A549 (cell line): ENCODE measurements around the gene PPP1R3D. TPM values are rescaled to one million over a fixed set of nuclear protein-coding genes. Genes with fewer than 3 reads are reported as not detected.
A peak's percentile ranks its signal among the peaks of the same experiment; 100 is the strongest.

ENCODE experiments used
- ATAC-seq, 2 experiments: fragments of 200-7000 bp in 1 of 2; fragments of >200 bp in 1 of 2; cut with Nextera tagmentation in 1 of 2; cut with Tn5 transposase in 1 of 2; 3 replicates each; pipeline versions ENCODE4 v1.8.0 to v1.9.1; 2018 to 2020; ENCODE audit warnings: mild to moderate bottlenecking in 1 of 2, moderate library complexity in 1 of 2
- CTCF ChIA-PET: fragments of 300-600 bp; sonication (Branson Sonifier 250); formaldehyde crosslinking; extraction: SDS; loops from one replicate; lab custom pipeline; 2021; ENCODE audit warnings: antibody characterized with exemption, inconsistent platforms; lab: Yijun Ruan, JAX
- POLR2A ChIA-PET: fragments of 350-600 bp; formaldehyde crosslinking; extraction: SDS; loops from one replicate; lab custom pipeline; 2021; ENCODE audit warnings: antibody characterized with exemption, inconsistent platforms; lab: Yijun Ruan, JAX
- DNase-seq, 2 experiments: peaks; one replicate each; pipeline versions ENCODE4 v3.0.0 to v3.0.0-alpha.2; 2011 to 2016; ENCODE audit warnings: low read depth in 1 of 2, low spot score in 1 of 2
- FAIRE-seq: peaks from 2 replicates; lab custom pipeline; 2011; peaks lifted over from hg19 to GRCh38; lab: Jason Lieb, UNC
- H3K27ac ChIP-seq, 2 experiments: fragments of >200 bp; sonication (Bioruptor Twin); formaldehyde crosslinking; 3 replicates each; pipeline ENCODE4 v1.5.1; 2016 to 2017
- H3K4me1 ChIP-seq: fragments of >200 bp; sonication (Bioruptor Twin); formaldehyde crosslinking; 3 replicates; pipeline ENCODE4 v1.6.1; 2016
- H3K4me2 ChIP-seq: fragments of >200 bp; sonication (Bioruptor Twin); formaldehyde crosslinking; 3 replicates; pipeline ENCODE4 v1.6.1; 2016
- H3K4me3 ChIP-seq: fragments of >200 bp; sonication (Bioruptor Twin); formaldehyde crosslinking; 3 replicates; pipeline ENCODE4 v1.5.1; 2016
- H3K9me3 ChIP-seq: fragments of >200 bp; sonication (Bioruptor Twin); formaldehyde crosslinking; 3 replicates; pipeline ENCODE4 v1.6.1; 2016
- BCL3 ChIP-seq: fragments of >200 bp; sonication (Bioruptor Twin); formaldehyde crosslinking; IDR thresholded peaks from 3 replicates; pipeline ENCODE4 v1.6.1; 2016
- CHD2 ChIP-seq: fragments of 150-350 bp; IDR thresholded peaks from 2 replicates; pipeline ENCODE4 v1.6.1; 2014; ENCODE audit warnings: low read length; ENCODE audit not compliant: partially characterized antibody
- ELK1 ChIP-seq: fragments of 150-350 bp; IDR thresholded peaks from 2 replicates; pipeline ENCODE4 v1.6.1; 2014; ENCODE audit warnings: low read depth, mild to moderate bottlenecking, low read length
- FOXS1 ChIP-seq: fragments of 250-450 bp; sonication (Bioruptor Pico); IDR thresholded peaks from 2 replicates; pipeline ENCODE4 v1.5.0; 2020; ENCODE audit warnings: mild to moderate bottlenecking, moderate library complexity
- GATA3 ChIP-seq: IDR thresholded peaks from 2 replicates; pipeline ENCODE4 v1.6.1; 2012; ENCODE audit warnings: borderline replicate concordance
- HEYL ChIP-seq: fragments of 250-450 bp; sonication (Bioruptor Pico); IDR thresholded peaks from 2 replicates; pipeline ENCODE4 v1.8.0; 2021; ENCODE audit warnings: mild to moderate bottlenecking, moderate library complexity
- HOXB13 ChIP-seq: fragments of 250-450 bp; sonication (Bioruptor Pico); IDR thresholded peaks from 2 replicates; pipeline ENCODE4 v1.5.0; 2020; ENCODE audit warnings: low read depth, mild to moderate bottlenecking, moderate library complexity
- HOXB5 ChIP-seq: fragments of 250-450 bp; sonication (Bioruptor Pico); IDR thresholded peaks from 2 replicates; pipeline ENCODE4 v1.5.0; 2020; ENCODE audit warnings: mild to moderate bottlenecking, moderate library complexity
- JUN ChIP-seq, 2 experiments: fragments of >200 bp; sonication (Bioruptor Twin); formaldehyde crosslinking; IDR thresholded peaks; 2 replicates in 1 of 2; 3 replicates in 1 of 2; pipeline ENCODE4 v1.6.1; 2016 to 2017
- MAX ChIP-seq: IDR thresholded peaks from 2 replicates; pipeline ENCODE4 v1.6.1; 2012
- PHF8 ChIP-seq: fragments of 200-600 bp; sonication (generic); IDR thresholded peaks from 2 replicates; pipeline ENCODE4 v1.6.1; 2016; ENCODE audit warnings: low read depth, mild to moderate bottlenecking, antibody characterized with exemption, moderate library complexity, borderline replicate concordance
- POLR2A ChIP-seq: IDR thresholded peaks from 2 replicates; pipeline ENCODE4 v1.6.1; 2012; ENCODE audit warnings: mild to moderate bottlenecking, low read length
- TFCP2L1 ChIP-seq: fragments of 250-450 bp; sonication (Bioruptor Pico); IDR thresholded peaks from 2 replicates; pipeline ENCODE4 v1.5.0; 2021; ENCODE audit warnings: mild to moderate bottlenecking
- TP53 ChIP-seq: fragments of 250-450 bp; sonication (Bioruptor Pico); IDR thresholded peaks from 2 replicates; pipeline ENCODE4 v1.5.0; 2021; ENCODE audit warnings: mild to moderate bottlenecking, moderate library complexity
- ZFP36 ChIP-seq: fragments of 450-650 bp; IDR thresholded peaks from 2 replicates; pipeline ENCODE4 v1.6.1; 2014; ENCODE audit warnings: borderline replicate concordance; ENCODE audit not compliant: partially characterized antibody
- ZNF302 ChIP-seq: fragments of 250-450 bp; sonication (Bioruptor Pico); IDR thresholded peaks from 2 replicates; pipeline ENCODE4 v1.9.0; 2021; ENCODE audit warnings: inconsistent platforms, mild to moderate bottlenecking, moderate library complexity
- WGBS: methylation state at CpG from one replicate; pipeline ENCODE4 v1.1.6; 2017; ENCODE audit errors: missing lambda C conversion rate; 5-methylcytosine and 5-hydroxymethylcytosine counted together
- polyA minus RNA-seq: library from RNA; depleted of rRNA, polyadenylated mRNA; stranded (reverse); fragments of >200 nt; gene quantifications from 2 replicates; pipeline ENCODE4 v1.2.3, GENCODE V29; 2011; rRNA and poly(A)+ RNA removed
- polyA plus RNA-seq, 4 experiments: library from polyadenylated mRNA; depleted of rRNA in 3 of 4; stranded (reverse); fragments of >200 nt; fragmentation: RNase III in 1 of 4; extraction: RNeasy Plus Mini Kit Qiagen cat#74134 plus additional on column Dnase treatment in 1 of 4; gene quantifications; 2 replicates in 3 of 4; 3 replicates in 1 of 4; pipeline ENCODE4 v1.2.3, GENCODE V29; 2011 to 2017
- TF ChIP-seq, protein P1 (sequence below): IDR thresholded peaks from 2 replicates; pipeline ENCODE4 v1.6.1; 2012; ENCODE audit warnings: low read depth, borderline replicate concordance
- TF ChIP-seq, protein P2 (sequence below): fragments of 450-650 bp; IDR thresholded peaks from 2 replicates; pipeline ENCODE4 v1.6.1; 2014; ENCODE audit warnings: antibody characterized with exemption
- TF ChIP-seq, protein P3 (sequence below): IDR thresholded peaks from 2 replicates; pipeline ENCODE4 v1.6.1; 2012

The PPP1R3D gene
- 2.6 and 2.7 TPM in 2 replicates for polyA plus RNA-seq (2011; rRNA removed)
- 0.74 and 1.2 TPM in 2 replicates for polyA plus RNA-seq (2012; cell fraction: cytosol; rRNA removed)
- 1.1 and 1.7 TPM in 2 replicates for polyA plus RNA-seq (2012; cell fraction: nucleus; rRNA removed)
- 2.6 to 3.9 TPM (median 3.2 TPM) in 3 replicates for polyA plus RNA-seq (2017; fragmentation: RNase III; extraction: RNeasy Plus Mini Kit Qiagen cat#74134 plus additional on column Dnase treatment)
- polyA minus RNA-seq, result 1.8 and 2.4 TPM in 2 replicates

DNA sequence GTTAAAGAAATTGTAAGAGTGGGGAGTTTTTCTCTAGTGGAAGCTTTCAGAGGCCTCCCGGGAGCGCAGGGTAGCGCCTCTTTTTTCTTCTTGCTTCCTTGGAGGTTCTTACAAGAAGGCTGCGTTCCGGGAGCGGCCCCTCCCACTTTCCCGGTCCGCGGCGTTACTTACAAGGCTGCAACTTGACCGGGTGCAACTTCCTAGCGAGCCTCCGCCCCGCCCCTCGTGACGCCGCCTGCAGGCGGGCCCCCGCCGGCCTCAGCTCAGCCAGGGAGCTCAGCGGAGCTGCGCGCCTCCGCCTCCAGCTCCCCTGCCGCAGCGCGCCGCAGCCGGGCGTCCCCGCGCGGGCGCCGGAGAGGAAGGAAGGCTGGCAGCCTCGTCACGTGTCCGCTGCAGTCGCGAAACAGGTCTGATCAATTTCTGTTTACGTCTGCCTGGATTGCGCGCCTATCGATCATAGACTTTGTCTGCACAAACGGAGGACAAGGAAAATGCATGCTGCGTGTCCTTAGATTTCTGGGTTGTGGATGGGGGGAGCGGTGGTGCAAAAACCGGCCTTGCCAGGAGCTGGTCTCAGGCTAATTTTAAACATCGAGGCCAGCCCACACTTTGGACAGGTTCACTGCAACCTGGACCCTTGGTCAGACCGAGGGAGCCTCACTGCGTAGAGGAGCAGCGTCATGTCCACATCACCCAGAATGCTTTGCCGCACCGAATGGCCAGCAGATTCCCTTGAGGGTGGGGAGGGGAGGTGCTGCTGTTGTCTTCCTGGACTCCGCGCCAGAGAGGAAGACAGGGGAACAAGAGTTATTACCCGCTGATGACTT is at the start of gene PPP1R3D, which contains the start of gene FAM217B:
TSS of gene PPP1R3D (minus strand) at position 177 of the 827 bp plus-strand sequence. CDS start 374 bp downstream, outside the sequence.
TSS of gene FAM217B (plus strand) at position 261 of the 827 bp plus-strand sequence. CDS start 3,555 bp downstream, outside the sequence.
- Histone ChIP-seq H3K9me3 (no peaks in the 10 kb centered on the region), H3K27ac (peak within 1 kb of the TSS; percentile 95 to 96), H3K4me1 (peaks cover 24% of the 10 kb centered on the region), H3K4me3 (peak within 1 kb of the TSS; percentile 82), H3K4me2 (peak within 1 kb of the TSS; percentile 95)
- DNase-seq (peak; percentile 94 to 95), FAIRE-seq (peak; percentile 46), ATAC-seq (peak; percentile 98 to 99)
- WGBS, result under 1% methylated on average over 24 of the region's 57 CpGs
- TF ChIP-seq GATA3, result no peak
- TF ChIP-seq MAX, result peak; percentile 69
- TF ChIP-seq ZNF302, result no peak
- TF ChIP-seq, protein P1, sequence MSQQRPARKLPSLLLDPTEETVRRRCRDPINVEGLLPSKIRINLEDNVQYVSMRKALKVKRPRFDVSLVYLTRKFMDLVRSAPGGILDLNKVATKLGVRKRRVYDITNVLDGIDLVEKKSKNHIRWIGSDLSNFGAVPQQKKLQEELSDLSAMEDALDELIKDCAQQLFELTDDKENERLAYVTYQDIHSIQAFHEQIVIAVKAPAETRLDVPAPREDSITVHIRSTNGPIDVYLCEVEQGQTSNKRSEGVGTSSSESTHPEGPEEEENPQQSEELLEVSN, result peak; percentile 39; the same call in 1 of the 2 replicates
- no peak for TF ChIP-seq HOXB13 (CRISPR knock-in tag)
- TF ChIP-seq HEYL (CRISPR knock-in tag), result no peak
- 0 out of 2 replicates have a peak, but pooled peaks have one; percentile 56 for TF ChIP-seq HOXB5 (CRISPR knock-in tag)
- no peak for TF ChIP-seq CHD2
- peak; percentile 82 for TF ChIP-seq POLR2A
- TF ChIP-seq, protein P2, sequence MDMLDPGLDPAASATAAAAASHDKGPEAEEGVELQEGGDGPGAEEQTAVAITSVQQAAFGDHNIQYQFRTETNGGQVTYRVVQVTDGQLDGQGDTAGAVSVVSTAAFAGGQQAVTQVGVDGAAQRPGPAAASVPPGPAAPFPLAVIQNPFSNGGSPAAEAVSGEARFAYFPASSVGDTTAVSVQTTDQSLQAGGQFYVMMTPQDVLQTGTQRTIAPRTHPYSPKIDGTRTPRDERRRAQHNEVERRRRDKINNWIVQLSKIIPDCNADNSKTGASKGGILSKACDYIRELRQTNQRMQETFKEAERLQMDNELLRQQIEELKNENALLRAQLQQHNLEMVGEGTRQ, result peak; percentile 69
- TF ChIP-seq TFCP2L1 (CRISPR knock-in tag), result peak; percentile 43; the same call in 1 of the 2 replicates
- TF ChIP-seq, protein P3, sequence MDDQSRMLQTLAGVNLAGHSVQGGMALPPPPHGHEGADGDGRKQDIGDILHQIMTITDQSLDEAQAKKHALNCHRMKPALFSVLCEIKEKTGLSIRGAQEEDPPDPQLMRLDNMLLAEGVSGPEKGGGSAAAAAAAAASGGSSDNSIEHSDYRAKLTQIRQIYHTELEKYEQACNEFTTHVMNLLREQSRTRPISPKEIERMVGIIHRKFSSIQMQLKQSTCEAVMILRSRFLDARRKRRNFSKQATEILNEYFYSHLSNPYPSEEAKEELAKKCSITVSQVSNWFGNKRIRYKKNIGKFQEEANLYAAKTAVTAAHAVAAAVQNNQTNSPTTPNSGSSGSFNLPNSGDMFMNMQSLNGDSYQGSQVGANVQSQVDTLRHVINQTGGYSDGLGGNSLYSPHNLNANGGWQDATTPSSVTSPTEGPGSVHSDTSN, result no peak
- TF ChIP-seq PHF8, result peak; percentile 73; the same call in 1 of the 2 replicates
- TF ChIP-seq JUN (IDR thresholded peaks at IDR 0.05), result peak; percentile 60 to 79; a peak in 3 of 5 replicates
- no peak for TF ChIP-seq ZFP36
- no peak for TF ChIP-seq FOXS1
- TF ChIP-seq TP53 (CRISPR knock-in tag), result 0 out of 2 replicates have a peak, but pooled peaks have one; percentile 52
- TF ChIP-seq ELK1, result no peak
- TF ChIP-seq BCL3, result peak; percentile 72; the same call in 2 of the 3 replicates
- ChIA-PET CTCF (interaction anchor here (0.7 to 3.0 kb wide), 9 partner anchors 9 to 370 kb away, joined by 3 to 21 read pairs (median 4); no protein-coding TSS in a partner anchor), POLR2A (interaction anchor here (0.6 to 1.7 kb wide), 11 partner anchors 8 to 91 kb away, joined by 3 to 11 read pairs (median 4); no protein-coding TSS in a partner anchor)
